Caki2 (cell line): ENCODE measurements around the gene SLC8B1. TPM values are rescaled to one million over a fixed set of nuclear protein-coding genes. Genes with fewer than 3 reads are reported as not detected.

Experiments
- DNase-seq: peaks from one replicate; pipeline ENCODE4 v3.0.0-alpha.2; 2015; ENCODE audit warnings: low read depth
- in situ Hi-C: cut with HindIII; loops from 2 replicates; pipeline ENCODE4 v1.10.0; 2016; ENCODE audit warnings: low sequenced_read_pairs, low pct_unique_long_range_greater_than_20kb, mixed read lengths
- total RNA-seq: library from RNA; depleted of rRNA; stranded (reverse); fragments of >200 nt; shearing (Covaris generic); gene quantifications from 2 replicates; pipeline ENCODE4 v1.2.3, GENCODE V29; 2014; ENCODE audit warnings: low replicate concordance

The SLC8B1 gene
- total RNA-seq, 1 experiment from 2014 or later = 18.5 TPM

- in situ Hi-C loops = no loop called here
- no peak for DNase-seq
Observed at GRCh38 chr12:113285679-113286610, 49.0 kb downstream of the SLC8B1 start.

GRCh38 chr12:113284751-113285150 lies 50.2 kb downstream of the SLC8B1 start:
- DNase-seq = no peak
- in situ Hi-C loops = no loop called here

GRCh38 chr12:113278633-113279032 lies 56.3 kb downstream of the SLC8B1 start:
- in situ Hi-C loops = no loop called here
- DNase-seq = no peak

- in situ Hi-C loops = no loop called here
Observed at GRCh38 chr12:113278141-113278540, 56.8 kb downstream of the SLC8B1 start.

GRCh38 chr12:113277511-113277910 lies 57.4 kb downstream of the SLC8B1 start:
- in situ Hi-C loops = no loop called here
- DNase-seq = no peak

More at GRCh38 chr12:113278141-113278540, 56.8 kb downstream of the SLC8B1 start:
- no peak for DNase-seq

- DNase-seq = no peak
- in situ Hi-C loops = no loop called here
Observed at GRCh38 chr12:113276946-113277500, 57.9 kb downstream of the SLC8B1 start.

GRCh38 chr12:113276306-113276705 lies 58.6 kb downstream of the SLC8B1 start:
- no peak for DNase-seq
- in situ Hi-C loops = no loop called here

- no peak for DNase-seq
Observed at GRCh38 chr12:113274848-113275247, 60.1 kb downstream of the SLC8B1 start.

GRCh38 chr12:113273053-113273725 lies 61.7 kb downstream of the SLC8B1 start:
- DNase-seq = no peak
- in situ Hi-C loops = no loop called here

More at GRCh38 chr12:113274848-113275247, 60.1 kb downstream of the SLC8B1 start:
- in situ Hi-C loops = no loop called here

GRCh38 chr12:113271853-113272561 lies 62.9 kb downstream of the SLC8B1 start:
- in situ Hi-C loops = no loop called here
- DNase-seq = no peak

- DNase-seq = no peak
- in situ Hi-C loops = no loop called here
Observed at GRCh38 chr12:113271466-113271852, 63.5 kb downstream of the SLC8B1 start.

- no peak for DNase-seq
- in situ Hi-C loops = no loop called here
Observed at GRCh38 chr12:113270709-113271009, 64.2 kb downstream of the SLC8B1 start.

- no peak for DNase-seq
- in situ Hi-C loops = no loop called here
Observed at GRCh38 chr12:113269257-113269943, 65.5 kb downstream of the SLC8B1 start.

- in situ Hi-C loops = no loop called here
- DNase-seq = no peak
Observed at GRCh38 chr12:113268621-113269020, 66.3 kb downstream of the SLC8B1 start.

GRCh38 chr12:113268136-113268535 lies 66.8 kb downstream of the SLC8B1 start:
- DNase-seq = no peak
- in situ Hi-C loops = no loop called here

- no peak for DNase-seq
- in situ Hi-C loops = no loop called here
Observed at GRCh38 chr12:113267621-113268020, 67.3 kb downstream of the SLC8B1 start.

- no peak for DNase-seq
- in situ Hi-C loops = no loop called here
Observed at GRCh38 chr12:113266106-113266895, 68.6 kb downstream of the SLC8B1 start.
